GM19452 (cell line): ENCODE data around the gene ECI1.

Source experiments
- ATAC-seq: cut with Tn5 transposase; IDR thresholded peaks from one replicate; pipeline ENCODE4 v1.9.1; 2021; ENCODE audit not compliant: unreplicated experiment

ECI1 gene

DNA sequence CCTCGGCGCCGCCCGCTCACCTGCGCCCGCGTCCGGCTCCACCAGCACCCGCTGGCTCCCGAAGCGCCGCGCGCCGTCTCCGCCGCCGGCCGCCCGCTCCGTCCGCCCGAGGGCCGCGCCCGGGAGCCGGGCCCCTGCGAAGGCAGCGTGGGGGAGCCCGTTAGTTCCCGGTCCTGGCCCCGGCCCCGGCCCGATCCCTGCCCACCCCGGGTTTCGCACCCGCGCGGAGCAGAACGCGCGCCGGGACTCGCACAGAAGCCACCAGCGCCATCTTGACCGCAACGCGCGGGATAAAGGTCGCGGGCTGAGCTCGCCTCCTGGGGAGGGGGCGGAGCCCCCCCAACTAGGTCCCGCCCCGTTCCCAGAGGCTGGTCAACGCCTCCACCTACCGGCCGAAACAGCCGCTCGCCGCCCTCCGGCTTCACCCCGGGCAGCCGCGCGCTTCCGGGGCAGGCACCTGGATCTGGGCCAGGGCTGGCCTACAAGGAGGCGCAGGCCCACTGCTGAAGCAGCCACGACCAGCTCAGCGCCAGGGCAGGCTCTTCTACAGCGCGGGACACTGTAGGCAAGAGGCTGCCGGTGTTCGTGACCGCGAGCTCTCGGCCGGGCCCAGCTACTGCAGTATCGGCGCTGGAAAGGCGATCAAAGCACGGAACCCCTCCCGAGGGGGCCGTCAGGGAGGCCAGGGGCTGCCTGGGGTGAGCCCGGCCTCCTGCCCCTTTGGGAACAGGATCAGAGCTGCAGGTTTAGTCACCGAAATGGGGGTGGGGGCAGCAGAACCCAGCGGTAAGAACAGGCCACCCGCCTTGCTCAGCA, at the start of gene ECI1:
TSS of gene ECI1 (minus strand) at position 292 of the 816 bp plus-strand sequence. CDS start at position 271, 21 bp downstream.
- peak; percentile 80 for ATAC-seq

DNA sequence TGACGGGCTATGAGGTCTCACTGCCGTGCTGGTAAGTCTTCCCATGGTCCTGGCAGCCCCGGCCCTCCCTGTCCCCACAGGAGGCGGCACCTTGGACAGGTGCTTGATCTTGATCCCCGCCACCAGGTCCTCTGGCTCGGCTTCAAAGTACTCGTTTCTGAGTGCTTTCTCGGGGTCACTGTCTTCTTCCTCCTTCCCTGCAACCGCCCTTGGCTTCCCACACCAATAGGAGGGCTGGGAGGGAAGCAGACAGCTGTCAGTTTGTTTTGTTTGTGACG, 48.5 kb upstream of the ECI1 start:
- no peak for ATAC-seq

DNA sequence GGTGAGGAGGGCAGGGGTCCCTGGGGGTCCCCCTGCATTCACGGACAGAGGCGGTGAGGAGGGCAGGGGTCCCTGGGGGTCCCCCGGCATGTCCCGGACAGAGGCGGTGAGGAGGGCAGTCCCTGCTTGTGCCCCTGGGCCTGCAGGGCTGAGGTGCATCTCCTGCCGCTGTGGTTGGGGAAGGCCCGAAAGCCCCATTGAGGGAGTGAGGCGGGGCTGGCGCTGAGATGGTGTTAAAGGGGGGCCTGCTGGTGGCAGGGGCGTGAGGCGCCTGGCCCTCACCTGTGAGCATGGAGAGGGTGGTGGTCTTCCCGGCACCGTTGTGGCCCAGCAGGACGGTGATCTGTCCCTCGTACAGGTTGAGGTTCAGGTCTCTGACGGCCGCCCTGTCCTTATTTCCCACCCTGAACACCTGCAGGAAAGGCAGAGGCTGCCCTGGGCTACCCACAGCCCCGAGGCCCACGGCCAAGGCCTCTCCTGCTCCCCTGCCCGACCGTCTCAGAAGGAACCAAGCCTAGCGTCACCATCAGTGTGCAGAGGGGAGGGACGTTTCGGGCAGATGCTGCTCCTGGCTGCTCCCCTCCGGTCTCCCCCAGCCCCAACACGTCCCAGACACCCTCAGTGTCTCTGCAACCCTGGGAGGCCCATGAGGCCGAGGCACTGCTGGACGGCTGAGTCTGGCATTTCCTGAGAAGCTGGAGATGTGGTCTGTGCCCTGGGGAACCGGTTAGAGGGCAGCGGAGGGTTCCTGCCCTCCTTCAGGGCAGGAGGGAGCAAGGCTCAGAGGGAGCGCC, 47.9 kb upstream of the ECI1 start:
- no peak for ATAC-seq

DNA sequence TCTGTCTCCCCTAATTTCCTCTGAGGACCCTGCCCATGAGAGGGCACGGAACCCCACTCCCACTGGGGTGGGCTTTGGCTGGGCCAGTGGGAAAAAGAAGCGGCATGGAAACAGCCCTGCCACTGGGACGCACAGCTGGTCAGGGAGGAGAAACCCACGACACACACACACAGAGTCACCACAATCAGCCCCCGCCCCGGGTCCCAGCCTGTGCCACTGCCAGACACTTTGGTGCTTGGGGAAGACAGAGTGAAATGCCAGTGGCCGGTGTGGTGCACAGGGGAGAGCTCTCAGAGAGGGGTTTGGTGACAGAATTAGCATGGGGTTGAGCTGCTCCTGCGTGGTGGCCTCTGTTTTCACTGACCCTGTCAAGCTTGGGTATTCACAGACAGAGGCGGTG, 47.2 kb upstream of the ECI1 start:
- ATAC-seq = no peak

DNA sequence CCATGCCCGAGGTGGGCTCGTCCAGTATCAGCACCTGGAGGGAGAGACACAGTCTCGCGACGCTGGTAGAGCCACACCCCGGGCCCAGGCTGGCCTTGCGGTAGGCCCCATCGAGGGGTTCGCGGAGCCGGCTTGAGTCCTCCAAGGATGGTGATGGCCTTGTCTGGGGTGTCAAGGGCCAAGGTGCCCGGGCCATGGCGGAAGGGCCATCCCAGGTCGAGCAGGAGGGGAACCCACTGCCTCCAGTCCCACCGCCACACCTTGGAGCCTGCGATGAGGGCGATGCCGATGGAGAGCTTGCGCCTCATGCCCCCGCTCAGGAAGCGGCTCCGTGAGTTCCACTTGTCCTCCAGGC, 46.1 kb upstream of the ECI1 start:
- ATAC-seq = no peak

DNA sequence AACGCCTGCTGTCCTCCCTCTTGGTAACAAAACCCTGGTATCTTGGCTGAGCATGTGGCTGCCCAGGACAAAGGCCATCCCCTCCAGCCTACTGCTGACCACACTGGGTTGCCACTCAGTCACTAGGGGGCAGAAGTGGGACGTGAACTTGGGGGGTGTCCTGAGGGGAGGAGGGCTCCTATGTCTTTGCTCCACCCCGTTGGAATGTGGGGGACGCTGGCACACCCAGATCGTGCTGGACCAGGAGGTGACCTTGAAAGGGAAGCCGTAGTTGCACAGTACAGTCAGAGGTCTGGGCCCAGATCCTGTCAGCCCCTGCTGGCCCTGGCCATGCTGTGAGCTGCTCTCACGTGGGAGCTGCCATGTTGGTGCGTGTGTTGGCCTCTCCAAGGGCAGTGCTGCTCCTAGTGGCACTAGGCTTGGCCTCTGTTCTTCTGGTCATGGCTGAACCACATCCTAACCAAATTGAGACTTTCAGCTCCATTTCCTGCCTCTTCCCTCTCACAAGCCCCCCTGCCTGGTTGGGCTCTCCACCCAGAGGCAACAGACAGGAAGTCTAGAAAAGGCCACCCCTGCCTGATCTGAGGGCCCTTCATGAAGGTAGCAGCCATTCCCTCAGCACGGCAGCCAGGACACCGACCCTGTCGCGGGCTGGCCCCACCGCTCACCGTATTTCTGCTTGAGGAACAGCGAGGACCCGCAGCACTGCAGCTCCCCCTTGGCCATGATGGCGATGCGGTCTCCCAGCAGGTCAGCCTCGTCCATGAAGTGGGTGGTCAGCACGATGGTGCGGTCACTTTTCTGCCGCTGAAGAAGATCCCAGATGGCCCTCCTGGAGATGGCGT, 45.5 kb upstream of the ECI1 start:
- ATAC-seq = no peak

GRCh38 chr16:2295056-2295798, 43.8 kb upstream of the ECI1 start:
- ATAC-seq = no peak

DNA sequence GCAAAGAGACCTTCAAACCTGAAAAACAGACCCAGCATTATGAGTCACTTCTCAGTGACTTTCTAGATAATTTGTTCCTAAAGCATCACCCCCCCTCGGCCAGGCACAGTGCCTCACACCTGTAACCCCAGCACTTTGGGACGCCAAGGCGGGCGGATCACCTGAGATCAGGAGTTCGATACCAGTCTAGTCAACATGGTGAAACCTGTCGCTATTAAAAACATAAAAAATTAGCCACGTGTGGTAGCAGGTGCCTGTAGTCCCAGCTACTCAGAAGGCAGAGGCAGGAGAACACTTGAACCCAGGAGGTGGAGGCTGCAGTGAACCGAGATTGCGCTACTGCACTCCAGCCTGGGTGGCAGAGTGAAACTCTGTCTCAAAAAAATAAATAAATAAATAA, 40.8 kb upstream of the ECI1 start:
- ATAC-seq = no peak

GRCh38 chr16:2289282-2289681, 37.9 kb upstream of the ECI1 start:
- no peak for ATAC-seq

DNA sequence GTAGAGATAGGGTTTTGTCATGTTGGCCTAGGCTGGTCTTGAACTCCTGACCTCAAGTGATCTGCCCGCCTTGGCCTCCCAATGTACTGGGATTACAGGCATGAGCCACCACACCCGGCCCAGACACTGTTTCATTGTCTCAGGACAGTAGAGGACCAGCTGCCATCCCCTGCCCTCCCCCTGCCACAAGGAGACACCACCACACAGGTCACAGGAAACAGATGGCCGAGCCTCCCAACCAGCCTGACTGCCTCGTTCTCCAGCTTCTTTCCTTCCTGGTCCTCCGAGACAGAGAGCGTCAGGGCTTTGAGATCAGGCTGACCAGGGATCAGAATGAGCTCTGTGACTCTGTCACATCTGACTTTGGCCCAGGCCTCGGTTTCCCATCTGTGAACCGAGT, 37.3 kb upstream of the ECI1 start:
- ATAC-seq = no peak

- no peak for ATAC-seq
These were observed 36.6 kb upstream of the ECI1 start for GRCh38 chr16:2287916-2288547.

DNA sequence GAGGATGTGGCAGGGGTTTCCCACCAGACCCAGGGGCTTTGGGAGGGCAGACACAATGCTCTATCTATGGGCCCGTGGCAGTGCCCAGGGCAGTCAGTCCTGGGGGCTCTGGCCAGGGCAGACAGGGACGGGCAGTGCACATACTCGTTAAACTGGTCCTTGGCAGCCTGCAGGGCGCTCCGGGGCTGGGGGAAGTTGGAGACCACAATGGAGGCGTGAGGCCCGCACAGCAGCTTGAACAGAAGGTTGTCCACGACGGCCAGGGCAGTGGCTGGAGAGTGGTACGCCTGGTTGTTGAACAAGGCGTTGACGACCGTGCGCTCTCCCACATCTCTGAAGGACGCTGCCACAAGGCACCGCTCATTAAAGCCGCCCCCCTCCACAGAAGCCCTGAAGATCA, 35.2 kb upstream of the ECI1 start:
- no peak for ATAC-seq

DNA sequence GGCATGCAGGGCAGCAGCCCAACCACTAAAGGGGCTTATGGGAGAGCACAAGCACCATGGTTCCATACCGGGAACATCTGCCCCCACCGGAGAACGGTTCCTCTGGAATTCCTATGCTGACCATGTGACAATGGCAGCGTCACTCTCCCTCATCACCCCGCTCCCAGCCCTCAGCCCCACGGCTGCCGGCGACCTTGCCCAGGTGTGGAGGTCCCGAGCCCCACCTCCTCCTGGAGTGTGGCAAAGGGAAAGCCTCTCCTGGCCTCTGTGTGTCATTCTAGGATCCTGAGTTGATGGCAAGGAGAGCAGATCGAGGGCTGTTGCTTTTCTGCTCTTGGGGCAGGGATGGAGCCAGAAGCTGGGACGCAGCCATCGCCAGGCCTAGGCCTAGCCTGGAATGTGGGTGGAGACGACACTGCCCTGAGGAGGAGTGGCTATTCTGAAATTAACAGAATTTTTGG, 34.4 kb upstream of the ECI1 start:
- no peak for ATAC-seq

- no peak for ATAC-seq
These were observed 33.6 kb upstream of the ECI1 start for GRCh38 chr16:2284797-2285576.

DNA sequence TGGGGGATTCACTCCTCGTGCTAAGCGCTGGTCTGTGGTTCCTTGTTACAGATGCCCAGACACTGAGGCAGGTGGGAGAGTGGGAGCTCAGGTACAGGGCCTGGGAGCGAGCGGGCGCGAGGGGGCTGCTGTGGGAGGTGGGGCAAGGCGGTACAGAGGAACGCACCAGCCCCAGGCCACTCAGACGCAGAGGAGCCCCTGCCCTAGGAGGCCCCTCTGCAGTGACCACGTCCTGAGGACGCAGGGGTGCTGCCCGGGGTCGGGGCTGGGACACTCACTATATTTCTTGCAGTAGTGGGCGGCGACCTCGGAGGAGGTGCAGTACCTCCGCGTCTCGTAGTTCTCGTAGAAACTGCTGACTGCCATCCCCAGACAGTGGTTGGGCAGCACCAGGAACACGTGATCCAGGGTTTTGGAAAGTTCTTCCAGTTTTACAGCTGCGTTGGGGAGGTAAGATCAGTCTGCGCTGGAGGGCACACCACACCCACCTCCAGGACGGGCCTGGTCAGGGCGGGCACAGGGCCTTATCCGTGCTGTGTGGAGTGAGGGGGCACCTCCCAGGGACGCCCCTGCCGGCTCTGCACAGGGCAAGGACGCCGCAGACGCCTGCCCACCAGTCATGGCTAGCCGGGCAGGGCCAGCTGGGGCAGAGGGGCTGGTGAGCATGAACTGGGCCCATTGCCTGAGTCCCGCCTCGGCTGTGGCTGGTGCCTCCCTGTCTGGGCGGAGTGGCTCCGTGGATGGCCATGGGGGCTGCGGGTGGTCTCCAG, 32.8 kb upstream of the ECI1 start:
- no peak for ATAC-seq

DNA sequence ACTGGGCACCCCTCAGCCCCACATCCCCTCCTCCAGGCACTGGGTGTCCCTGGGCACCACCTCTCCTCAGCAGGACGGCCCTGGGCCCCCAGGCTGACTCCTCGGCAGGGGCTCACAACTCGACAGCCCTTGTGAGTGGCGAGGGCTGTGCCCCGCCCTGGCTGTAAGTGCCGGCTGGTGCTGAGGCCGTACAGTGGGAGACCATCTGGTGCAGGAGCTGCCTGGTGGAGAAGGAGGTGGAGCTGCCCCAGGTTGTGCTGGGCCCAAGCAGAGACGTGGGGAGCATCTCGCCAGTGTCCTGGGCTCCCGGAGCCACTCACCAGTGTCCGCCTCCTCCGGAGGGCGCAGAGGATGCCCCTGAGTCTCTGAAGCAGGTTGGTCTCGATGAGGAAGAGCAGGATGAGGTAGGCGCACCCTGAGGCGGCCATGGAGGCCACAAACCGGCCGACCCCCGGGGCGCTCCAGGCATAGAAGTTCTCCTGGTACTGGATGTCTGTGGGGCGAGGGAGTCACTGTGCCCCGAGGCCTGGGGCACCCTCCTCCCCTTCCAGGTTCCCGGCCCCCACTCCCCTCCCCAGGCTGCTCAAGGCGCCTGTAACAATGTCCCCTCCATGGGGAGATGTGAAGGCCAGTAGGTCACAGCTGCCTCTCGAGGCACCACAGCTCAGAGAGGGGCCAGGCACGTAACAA, 31.6 kb upstream of the ECI1 start:
- ATAC-seq = no peak

GRCh38 chr16:2282262-2282661, 30.9 kb upstream of the ECI1 start:
- no peak for ATAC-seq

- ATAC-seq = no peak
These were observed 29.7 kb upstream of the ECI1 start for GRCh38 chr16:2280981-2281542.
